Stimulated activated CD8-positive, alpha-beta memory T cell treated with anti-CD3 and anti-CD28 coated beads, Interleukin-12 subunit alpha, Interleukin-12 subunit beta, amount 100 ng/mL, for 24 hours (primary cell): Measurements from ENCODE around the gene SPATA31C2.
"Not testable (repeated sequence)": the region's sequence is repeated elsewhere in the genome, so short reads cannot be mapped to it uniquely, and the experiment has no call there.

Source experiments
- DNase-seq: peaks from one replicate; pipeline ENCODE4 v3.0.0-alpha.2; 2020; ENCODE audit errors: extremely low read depth

SPATA31C2 gene

GRCh38 chr9:88127700-88128300, 10.5 kb downstream of the SPATA31C2 start:
- not testable (repeated sequence) for DNase-seq

- DNase-seq: not testable (repeated sequence)
Measured at GRCh38 chr9:88123413-88123812, 14.9 kb downstream of the SPATA31C2 start.

- not testable (repeated sequence) for DNase-seq
Measured at GRCh38 chr9:88118121-88118520, 20.2 kb downstream of the SPATA31C2 start.

- DNase-seq: not testable (repeated sequence)
Measured at GRCh38 chr9:88114968-88115612, 23.2 kb downstream of the SPATA31C2 start.

- DNase-seq: not testable (repeated sequence)
Measured at GRCh38 chr9:88114283-88114967, 23.9 kb downstream of the SPATA31C2 start.

GRCh38 chr9:88113156-88114130, 24.8 kb downstream of the SPATA31C2 start:
- not testable (repeated sequence) for DNase-seq

- no peak for DNase-seq
Measured at GRCh38 chr9:88110026-88110425, 28.2 kb downstream of the SPATA31C2 start.

- DNase-seq: no peak
Measured at GRCh38 chr9:88108779-88109178, 29.5 kb downstream of the SPATA31C2 start.

- DNase-seq: no peak
Measured at GRCh38 chr9:88106492-88106891, 31.8 kb downstream of the SPATA31C2 start.

GRCh38 chr9:88092797-88093331, 45.4 kb downstream of the SPATA31C2 start:
- no peak for DNase-seq

- DNase-seq: no peak
Measured at GRCh38 chr9:88090151-88090581, 48.1 kb downstream of the SPATA31C2 start.

- no peak for DNase-seq
Measured at GRCh38 chr9:88087906-88088305, 50.4 kb downstream of the SPATA31C2 start.

GRCh38 chr9:88085476-88085875, 52.8 kb downstream of the SPATA31C2 start:
- no peak for DNase-seq

GRCh38 chr9:88084357-88085183, 53.7 kb downstream of the SPATA31C2 start:
- DNase-seq: no peak
